Stimulated activated CD4-positive, alpha-beta T cell treated with anti-CD3 and anti-CD28 coated beads, Interleukin-4, amount 100 ng/mL, for 4 hours (primary cell): ENCODE measurements around the gene ZBTB46.
"Not testable (repeated sequence)": the region's sequence is repeated elsewhere in the genome, so short reads cannot be mapped to it uniquely, and the experiment has no call there.

Experiments
- DNase-seq, 2 experiments: peaks; one replicate each; pipeline ENCODE4 v3.0.0-alpha.2; 2020

ZBTB46 gene

DNA sequence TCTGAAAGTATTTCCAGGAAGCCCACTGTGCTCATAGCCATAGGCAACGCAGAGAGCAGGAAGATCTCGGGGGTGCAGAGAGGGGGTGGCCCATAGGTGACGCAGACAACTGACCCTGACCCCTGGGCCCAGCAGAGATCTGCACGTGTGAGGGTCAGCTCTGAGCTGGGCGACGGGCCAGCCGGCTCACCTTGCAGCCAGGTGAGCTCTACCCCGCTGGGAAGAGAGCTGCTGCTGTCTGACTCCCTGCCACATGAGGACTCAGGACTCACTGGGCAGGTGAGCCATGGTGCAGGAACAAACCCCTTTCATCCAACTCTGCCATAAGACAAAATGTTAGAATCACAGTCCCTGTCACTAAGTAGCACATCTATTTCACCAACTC is 19.6 kb downstream of the ZBTB46 start:
- DNase-seq, result no peak

DNA sequence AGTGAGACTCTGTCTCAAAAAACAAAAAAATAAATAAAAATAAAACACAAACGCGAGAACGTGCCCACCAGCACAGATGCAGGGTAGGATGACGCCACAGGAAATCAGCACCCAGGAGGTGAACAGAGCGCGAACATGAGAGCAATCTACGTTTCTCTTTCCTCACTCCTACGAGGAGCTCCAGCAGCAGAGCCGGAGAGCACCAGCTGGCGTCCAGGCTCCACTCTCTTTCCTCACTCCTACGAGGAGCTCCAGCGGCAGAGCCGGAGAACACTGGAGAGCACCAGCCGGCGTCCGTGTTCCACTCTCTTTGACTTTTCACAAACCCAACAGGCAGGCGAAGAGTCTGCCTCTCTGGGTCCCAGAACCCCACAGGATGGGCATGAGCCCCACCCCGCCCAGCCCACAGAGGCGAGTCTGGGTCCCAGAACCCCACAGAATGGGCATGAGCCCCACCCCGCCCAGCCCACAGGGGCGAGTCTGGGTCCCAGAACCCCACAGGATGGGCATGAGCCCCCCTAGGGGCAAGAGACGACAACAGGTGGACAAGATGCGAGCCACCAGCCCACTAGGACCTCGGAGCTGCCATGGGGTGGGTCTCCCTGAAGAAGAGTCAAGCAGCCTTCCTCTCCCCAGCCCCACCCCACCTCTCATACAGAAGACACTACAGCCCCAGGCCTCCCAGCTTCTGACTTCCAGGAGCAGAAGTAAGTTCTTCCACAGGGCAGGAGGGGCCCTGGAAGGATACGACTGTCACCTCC is 20.2 kb downstream of the ZBTB46 start:
- no peak for DNase-seq

GRCh38 chr20:63809856-63810255 is 21.2 kb downstream of the ZBTB46 start:
- no peak for DNase-seq

DNA sequence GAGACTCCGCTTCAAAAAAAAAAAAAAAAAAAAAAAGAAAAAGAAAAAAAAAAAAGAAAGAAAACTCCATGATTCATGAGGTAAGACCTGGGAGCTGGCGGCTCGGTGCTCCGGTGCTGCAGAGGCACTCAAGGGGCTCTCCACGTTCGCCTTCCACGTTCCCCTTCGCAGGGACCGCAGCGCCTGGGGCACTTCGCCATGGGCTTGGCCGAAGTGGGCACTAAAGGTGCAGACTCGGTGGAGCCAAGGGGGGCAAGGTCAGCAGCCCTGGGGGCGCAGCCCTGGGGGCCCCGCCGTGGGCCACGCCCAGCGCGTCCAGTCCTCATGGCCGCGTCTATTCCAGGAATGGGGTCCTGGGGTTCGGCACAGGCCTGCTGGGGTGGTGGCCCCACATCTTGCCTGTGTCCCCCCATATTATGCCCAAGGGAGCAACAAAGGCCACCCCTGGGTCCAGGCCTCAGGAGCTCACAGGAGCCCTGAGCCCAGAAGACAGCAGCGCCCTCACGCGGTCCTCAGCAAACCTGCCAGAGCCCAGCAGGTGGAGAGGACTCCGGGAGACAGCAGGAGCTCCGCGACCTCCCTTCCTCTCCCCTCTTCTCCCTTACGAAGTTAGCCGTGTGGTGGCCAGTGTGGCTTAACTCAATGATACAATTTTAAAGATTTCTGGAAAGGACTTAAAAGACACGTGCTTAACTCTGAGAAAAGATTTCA is 21.9 kb downstream of the ZBTB46 start:
- DNase-seq, result no peak

GRCh38 chr20:63808145-63808724 is 22.8 kb downstream of the ZBTB46 start:
- no peak for DNase-seq

- DNase-seq, result no peak
Measured at GRCh38 chr20:63807654-63808053, 23.4 kb downstream of the ZBTB46 start.

DNA sequence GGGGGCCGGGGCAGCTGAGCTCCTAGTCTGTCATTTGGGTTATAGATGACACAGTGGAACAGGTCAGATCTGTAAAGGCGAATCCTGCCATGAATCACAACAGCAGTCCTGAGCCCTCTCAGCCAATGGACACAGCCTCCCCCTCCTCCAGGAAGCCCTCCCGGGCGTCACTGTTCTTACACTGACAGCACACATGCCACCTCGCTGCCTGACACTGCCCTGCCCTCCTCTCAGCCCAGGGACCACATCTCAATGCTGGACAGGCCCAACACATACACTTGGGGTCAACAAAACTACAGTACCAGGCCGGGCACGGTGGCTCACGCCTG is 26.8 kb downstream of the ZBTB46 start:
- no peak for DNase-seq

DNA sequence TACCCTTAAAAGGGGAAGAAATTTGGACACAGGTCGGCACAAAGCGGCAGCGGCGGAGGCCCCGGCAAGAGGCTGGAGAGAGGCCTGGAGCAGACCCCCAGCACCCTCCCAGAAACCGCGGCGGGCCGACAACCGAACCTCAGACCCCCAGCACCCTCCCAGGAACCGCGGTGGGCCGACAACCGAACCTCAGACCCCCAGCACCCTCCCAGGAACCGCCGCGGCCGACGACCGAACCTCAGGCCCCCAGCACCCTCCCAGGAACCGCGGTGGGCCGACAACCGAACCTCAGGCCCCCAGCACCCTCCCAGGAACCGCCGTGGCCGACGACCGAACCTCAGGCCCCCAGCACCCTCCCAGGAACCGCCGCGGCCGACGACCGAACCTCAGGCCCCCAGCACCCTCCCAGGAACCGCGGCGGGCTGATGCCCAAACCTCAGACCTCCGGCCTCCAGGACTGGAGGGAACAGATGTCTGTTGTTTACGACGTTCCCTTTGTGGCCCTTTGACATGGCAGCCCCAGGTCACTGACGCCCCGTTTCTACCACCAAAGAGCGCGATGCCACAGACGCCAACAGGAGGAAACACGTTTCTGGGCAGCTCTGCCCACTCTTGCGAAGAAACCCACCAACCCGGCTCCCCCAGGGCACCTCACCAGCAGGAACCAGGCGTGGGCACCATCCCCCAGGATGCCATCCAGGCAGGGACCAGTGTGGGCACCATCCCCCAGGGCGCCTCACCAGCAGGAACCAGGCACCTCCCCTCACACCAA is 28.4 kb downstream of the ZBTB46 start:
- DNase-seq, result no peak

- DNase-seq, result not testable (repeated sequence)
Measured at GRCh38 chr20:63801174-63801573, 29.9 kb downstream of the ZBTB46 start.

DNA sequence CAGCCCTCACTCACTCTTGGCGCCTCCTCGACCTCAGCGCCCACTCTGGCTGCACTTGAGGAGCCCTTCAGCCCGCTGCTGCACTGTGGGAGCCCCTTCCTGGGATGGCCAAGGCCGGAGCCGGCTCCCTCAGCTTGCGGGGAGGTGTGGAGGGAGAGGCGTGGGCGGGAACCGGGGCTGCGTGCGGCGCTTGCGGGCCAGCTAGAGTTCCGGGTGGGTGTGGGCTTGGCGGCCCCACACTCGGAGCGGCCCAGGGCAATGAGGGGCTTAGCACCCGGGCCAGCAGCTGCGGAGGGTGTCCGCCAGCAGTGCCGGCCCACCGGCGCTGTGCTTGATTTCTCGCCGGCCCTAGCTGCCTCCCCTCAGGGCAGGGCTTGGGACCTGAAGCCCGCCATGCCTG is 30.7 kb downstream of the ZBTB46 start:
- not testable (repeated sequence) for DNase-seq

GRCh38 chr20:63799127-63799526 is 31.9 kb downstream of the ZBTB46 start:
- not testable (repeated sequence) for DNase-seq

- not testable (repeated sequence) for DNase-seq
Measured at GRCh38 chr20:63797175-63797574, 33.9 kb downstream of the ZBTB46 start.

DNA sequence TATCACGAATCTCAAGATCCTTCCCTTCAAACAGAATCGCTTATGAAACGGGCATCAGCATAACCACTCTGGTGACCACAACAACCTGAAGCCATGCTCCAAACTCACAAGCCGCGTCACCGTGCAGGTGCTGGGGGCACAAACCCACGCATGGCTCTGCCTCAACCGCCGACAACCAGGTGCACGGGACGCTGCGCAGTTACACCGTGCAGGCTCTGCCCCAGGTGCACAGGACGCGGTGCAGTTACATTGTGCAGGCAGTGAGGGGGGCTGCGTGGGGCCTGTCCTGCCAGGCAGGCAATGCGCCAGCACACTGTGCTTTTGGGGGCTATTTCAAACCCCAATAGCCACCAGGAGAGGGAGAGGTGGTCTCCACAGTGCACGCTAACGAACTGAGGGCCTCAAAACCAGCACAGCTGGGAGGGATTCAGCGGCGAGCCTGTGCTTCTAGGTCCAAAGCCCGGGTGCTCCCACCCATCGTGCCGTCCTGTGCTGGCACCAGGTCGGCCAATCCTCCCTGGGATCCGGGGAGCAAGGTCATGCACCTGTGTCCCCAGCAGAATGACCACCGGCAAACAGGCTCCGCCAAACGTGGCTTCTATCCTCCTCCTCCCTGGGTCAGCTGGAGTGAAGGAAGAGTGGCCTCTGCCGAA is 35.8 kb downstream of the ZBTB46 start:
- no peak for DNase-seq

- no peak for DNase-seq
Measured at GRCh38 chr20:63794614-63795013, 36.5 kb downstream of the ZBTB46 start.

DNA sequence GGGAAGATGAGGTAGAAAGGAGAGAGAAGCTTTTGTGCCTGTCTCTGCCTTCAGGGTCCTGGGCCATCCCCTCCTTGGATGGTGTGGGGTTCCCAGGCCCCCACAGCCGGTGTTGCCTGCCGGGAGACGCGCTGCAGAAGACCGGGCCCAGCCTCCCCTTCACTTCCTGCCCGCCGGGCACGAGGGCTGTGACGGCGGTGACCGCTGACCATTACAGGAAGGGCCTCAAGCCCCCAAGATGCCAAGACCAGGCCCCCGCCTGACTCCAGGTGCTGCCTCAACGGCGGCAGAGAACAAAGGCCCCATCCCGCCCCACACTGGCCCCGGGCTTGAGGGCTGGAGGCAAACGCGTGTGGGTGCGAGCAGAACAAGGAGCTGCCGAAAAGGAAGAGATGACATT is 38.2 kb downstream of the ZBTB46 start:
- no peak for DNase-seq

- no peak for DNase-seq
Measured at GRCh38 chr20:63791497-63792156, 39.4 kb downstream of the ZBTB46 start.

- no peak for DNase-seq
Measured at GRCh38 chr20:63790572-63791168, 40.4 kb downstream of the ZBTB46 start.

DNA sequence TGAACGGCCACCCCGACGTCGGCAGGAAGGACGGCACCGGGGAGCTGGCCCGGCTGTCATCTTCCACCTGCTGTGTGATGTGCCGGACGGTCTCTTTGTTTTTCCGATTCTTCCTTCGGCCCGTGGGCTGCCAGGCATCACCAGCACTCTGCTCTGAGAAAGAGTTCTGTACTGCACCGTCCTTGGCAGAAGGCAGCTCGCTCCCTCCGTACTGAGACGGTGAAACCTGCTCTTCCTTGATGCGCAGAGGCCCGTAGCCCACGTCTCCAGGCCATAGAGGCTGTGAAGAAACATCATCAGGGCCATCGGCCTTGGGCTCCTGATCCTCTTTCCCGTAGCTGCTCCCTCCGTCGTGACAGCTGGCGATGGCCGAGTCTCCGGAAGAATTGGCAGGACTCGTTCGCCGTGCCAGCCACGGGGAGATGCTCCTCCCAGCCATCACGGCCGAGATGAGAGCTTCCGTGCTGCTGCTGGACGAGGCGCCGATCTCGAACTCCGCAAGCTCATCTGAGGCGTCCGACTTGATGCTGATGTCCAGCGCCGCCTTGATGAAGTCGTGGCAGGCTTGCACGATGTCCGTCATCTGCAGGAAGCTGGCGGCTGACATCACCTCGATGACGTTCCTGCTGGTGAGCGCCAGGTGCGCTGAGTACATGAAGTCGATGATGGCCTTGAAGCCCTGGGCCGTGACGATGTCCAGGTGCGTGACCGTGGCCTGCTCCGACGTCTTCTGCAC is 41.1 kb downstream of the ZBTB46 start:
- DNase-seq, result no peak

DNA sequence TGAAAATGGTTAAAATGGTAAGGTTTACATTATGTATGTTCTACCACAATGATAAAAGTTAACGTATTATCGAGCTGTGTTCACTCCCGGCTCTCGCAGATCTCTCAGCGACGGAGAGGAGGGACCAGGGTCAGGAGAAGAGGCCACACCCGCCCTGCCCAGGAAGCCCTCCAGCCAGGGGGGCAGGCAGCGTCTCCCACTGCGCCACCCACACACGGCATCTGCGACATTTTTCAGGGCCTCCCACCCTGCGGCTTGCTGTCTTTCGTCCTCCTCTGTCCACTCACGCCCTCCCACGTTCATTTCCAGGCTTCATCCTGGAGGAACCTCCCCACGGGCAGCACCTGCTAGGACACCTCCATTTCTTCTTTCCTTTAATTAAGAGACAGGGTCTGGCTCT is 43.3 kb downstream of the ZBTB46 start:
- no peak for DNase-seq

DNA sequence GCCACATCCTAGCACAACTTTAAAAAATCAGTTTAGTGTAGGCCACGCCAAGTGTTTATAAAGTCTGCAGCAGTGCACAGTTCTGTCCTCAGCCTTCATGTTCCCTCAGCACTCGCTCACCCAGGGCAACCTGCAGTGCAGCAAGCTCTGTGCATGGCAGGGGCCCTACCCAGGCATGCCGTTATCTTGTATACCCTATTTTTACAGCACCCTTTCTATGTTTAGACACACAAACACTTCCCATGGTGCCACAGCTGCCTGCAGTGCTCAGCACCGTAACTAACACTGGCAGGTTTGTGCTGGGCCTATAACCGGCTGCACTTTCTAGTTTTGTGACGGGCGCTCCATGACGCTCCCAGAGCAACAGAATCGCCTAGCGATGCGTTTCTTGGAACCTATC is 43.8 kb downstream of the ZBTB46 start:
- no peak for DNase-seq

GRCh38 chr20:63785691-63786131 is 45.4 kb downstream of the ZBTB46 start:
- DNase-seq, result no peak
